Gastrocnemius medialis (tissue), 4 donors: ENCODE data around the gene SLC5A8. TPM values are rescaled to one million over a fixed set of nuclear protein-coding genes. Genes with fewer than 3 reads are reported as not detected.

Source experiments
- ATAC-seq, 2 donors: fragments of 150-250 bp; one replicate each; pipeline ENCODE4 v1.9.1; 2016
- DNase-seq, 2 donors: peaks; one replicate each; pipeline ENCODE4 v3.0.0-alpha.2; 2019
- H3K27ac ChIP-seq, 4 donors: fragments of 200-600 bp; sonication (generic); 1 replicate in 1 of 4; 2 replicates in 3 of 4; pipeline ENCODE4 v1.5.1; 2016 to 2018; ENCODE audit warnings: mild to moderate bottlenecking in 2 of 4, moderate library complexity in 1 of 4
- H3K27me3 ChIP-seq, 3 donors: fragments of 200-600 bp; sonication (generic) in 2 of 3; 1 replicate in 1 of 3; 2 replicates in 2 of 3; pipeline versions ENCODE4 v1.5.1 to v1.6.0; 2016 to 2019; ENCODE audit warnings: mild to moderate bottlenecking in 1 of 3, moderate library complexity in 1 of 3
- H3K36me3 ChIP-seq, 2 donors: fragments of 200-600 bp; sonication (generic) in 1 of 2; one replicate each; pipeline ENCODE4 v1.5.1; 2017 to 2018
- H3K4me1 ChIP-seq, 2 donors: fragments of 200-600 bp; sonication (generic) in 1 of 2; one replicate each; pipeline ENCODE4 v1.5.1; 2016 to 2017; ENCODE audit warnings: mild to moderate bottlenecking in 2 of 2
- H3K4me3 ChIP-seq, 4 donors: fragments of 200-600 bp; sonication (generic) in 3 of 4; 1 replicate in 1 of 4; 2 replicates in 3 of 4; pipeline ENCODE4 v1.5.1; 2016 to 2019; ENCODE audit warnings: mild to moderate bottlenecking in 2 of 4
- H3K9me3 ChIP-seq, 3 donors: fragments of 200-600 bp; sonication (generic) in 2 of 3; 1 replicate in 1 of 3; 2 replicates in 2 of 3; pipeline ENCODE4 v1.5.1; 2016 to 2019
- CTCF ChIP-seq, 5 experiments: fragments of 450-650 bp in 3 of 5; fragments of 200-600 bp in 2 of 5; sonication (generic) in 2 of 5; IDR thresholded peaks in 4 of 5; conservative IDR thresholded peaks in 1 of 5; 1 replicate in 4 of 5; 2 replicates in 1 of 5; pipeline ENCODE4 v1.5.1; 2016 to 2019; ENCODE audit warnings: antibody characterized with exemption in 5 of 5, mild to moderate bottlenecking in 3 of 5, moderate library complexity in 3 of 5
- POLR2A ChIP-seq, 2 donors: fragments of 450-650 bp; IDR thresholded peaks; one replicate each; pipeline ENCODE4 v1.6.1; 2017; ENCODE audit warnings: antibody characterized with exemption in 2 of 2, mild to moderate bottlenecking in 2 of 2, moderate library complexity in 2 of 2
- in situ Hi-C, 4 donors: fragments of 200-750 bp; cut with MboI; loops; one replicate each; pipeline versions ENCODE4 v1.15.0 to v1.8.0; 2017; ENCODE audit warnings: low sequenced_read_pairs in 4 of 4
- intact Hi-C: fragments of 100-400 bp; cut with DNase I; formaldehyde crosslinking; loops from one replicate; pipeline ENCODE4 v1.15.1; 2023; ENCODE audit warnings: low total_unique reads
- total RNA-seq, 4 donors: library from RNA; depleted of rRNA; stranded (reverse); fragments of >200 nt; gene quantifications; one replicate each; pipeline versions ENCODE4 v1.1.0 to v1.2.3, GENCODE V29; 2016

SLC5A8 gene
- total RNA-seq, 4 donors from 2014 or later = not detected

- Histone ChIP-seq H3K27ac (no peak overlapping the region), H3K4me1 (no peaks in the 10 kb centered on the region), H3K4me3 (no peak overlapping the region), H3K36me3 (no peaks in the 10 kb centered on the region), H3K9me3 (peaks cover 0 to 4% (median 0%) of the 10 kb centered on the region in 3 donors), H3K27me3 (no peaks in the 10 kb centered on the region)
- ATAC-seq = no peak
- intact Hi-C loops = no loop called here
- no peak for DNase-seq
- TF ChIP-seq CTCF (IDR thresholded peaks at IDR 0.05 in 4 of 5, conservative IDR thresholded peaks at IDR 0.05 in 1 of 5) = no peak
- in situ Hi-C loops = no loop called here
These were observed 35.5 kb downstream of the SLC5A8 start for GRCh38 chr12:101174541-101174940.

- TF ChIP-seq CTCF (IDR thresholded peaks at IDR 0.05 in 4 of 5, conservative IDR thresholded peaks at IDR 0.05 in 1 of 5) (no peak), POLR2A (IDR thresholded peaks at IDR 0.05) (no peak)
- ATAC-seq = no peak
- intact Hi-C loops = no loop called here
These were observed 36.8 kb downstream of the SLC5A8 start for GRCh38 chr12:101173197-101173749.

GRCh38 chr12:101172316-101172715 is 37.7 kb downstream of the SLC5A8 start:
- Histone ChIP-seq H3K4me3 (no peak overlapping the region), H3K9me3 (peaks cover 0 to 4% (median 0%) of the 10 kb centered on the region in 3 donors), H3K36me3 (no peaks in the 10 kb centered on the region), H3K4me1 (no peaks in the 10 kb centered on the region), H3K27ac (no peak overlapping the region), H3K27me3 (no peaks in the 10 kb centered on the region)
- DNase-seq (no peak), ATAC-seq (no peak)
- TF ChIP-seq CTCF (IDR thresholded peaks at IDR 0.05 in 4 of 5, conservative IDR thresholded peaks at IDR 0.05 in 1 of 5) = no peak
- TF ChIP-seq POLR2A (IDR thresholded peaks at IDR 0.05) = no peak
- intact Hi-C loops (no loop called here), in situ Hi-C loops (no loop called here)

More at GRCh38 chr12:101173197-101173749, 36.8 kb downstream of the SLC5A8 start:
- Histone ChIP-seq H3K4me3 (no peak overlapping the region), H3K9me3 (peaks cover 0 to 4% (median 0%) of the 10 kb centered on the region in 3 donors), H3K27me3 (no peaks in the 10 kb centered on the region), H3K27ac (no peak overlapping the region), H3K4me1 (no peaks in the 10 kb centered on the region), H3K36me3 (no peaks in the 10 kb centered on the region)
- DNase-seq = no peak
- in situ Hi-C loops = no loop called here

- intact Hi-C loops (no loop called here), in situ Hi-C loops (no loop called here)
- DNase-seq (no peak), ATAC-seq (no peak)
- Histone ChIP-seq H3K4me1 (no peaks in the 10 kb centered on the region), H3K27ac (no peak overlapping the region), H3K36me3 (no peaks in the 10 kb centered on the region), H3K9me3 (no peaks in the 10 kb centered on the region), H3K27me3 (no peaks in the 10 kb centered on the region), H3K4me3 (no peak overlapping the region)
- TF ChIP-seq POLR2A (IDR thresholded peaks at IDR 0.05) (no peak), CTCF (IDR thresholded peaks at IDR 0.05 in 4 of 5, conservative IDR thresholded peaks at IDR 0.05 in 1 of 5) (no peak)
These were observed 42.0 kb downstream of the SLC5A8 start for GRCh38 chr12:101168001-101168400.

GRCh38 chr12:101166866-101167265 is 43.2 kb downstream of the SLC5A8 start:
- intact Hi-C loops = no loop called here
- in situ Hi-C loops = no loop called here
- no peaks in the 10 kb centered on the region for H3K27me3 ChIP-seq
- H3K9me3 ChIP-seq = no peaks in the 10 kb centered on the region
- no peak for TF ChIP-seq POLR2A (IDR thresholded peaks at IDR 0.05)
- TF ChIP-seq CTCF (IDR thresholded peaks at IDR 0.05 in 4 of 5, conservative IDR thresholded peaks at IDR 0.05 in 1 of 5) = no peak
- H3K4me3 ChIP-seq = no peak overlapping the region
- no peak overlapping the region for H3K27ac ChIP-seq
- ATAC-seq (no peak), DNase-seq (no peak)
- H3K4me1 ChIP-seq = no peaks in the 10 kb centered on the region
- no peaks in the 10 kb centered on the region for H3K36me3 ChIP-seq
